Skeletal muscle tissue (tissue), 4 donors: Measurements from ENCODE around the gene PPP2R3B. TPM values are rescaled to one million over a fixed set of nuclear protein-coding genes. Genes with fewer than 3 reads are reported as not detected.

Experiments
- H3K27ac ChIP-seq: one replicate; pipeline ENCODE4 v1.7.0; 2013; ENCODE audit warnings: mild to moderate bottlenecking, low read depth, low read length, inconsistent platforms
- H3K27me3 ChIP-seq, 3 donors: one replicate each; pipeline ENCODE4 v1.7.0; 2013; ENCODE audit warnings: low read length in 3 of 3; ENCODE audit not compliant: control insufficient read depth in 3 of 3, insufficient read depth in 3 of 3
- H3K36me3 ChIP-seq, 3 donors: one replicate each; pipeline ENCODE4 v1.7.0; 2013; ENCODE audit warnings: low read length in 3 of 3; ENCODE audit not compliant: control insufficient read depth in 3 of 3, insufficient read depth in 3 of 3
- H3K4me1 ChIP-seq, 3 donors: one replicate each; pipeline ENCODE4 v1.7.0; 2013; ENCODE audit warnings: low read length in 3 of 3, mild to moderate bottlenecking in 3 of 3; ENCODE audit not compliant: control insufficient read depth in 3 of 3, insufficient read depth in 3 of 3
- H3K4me3 ChIP-seq, 3 donors: one replicate each; pipeline ENCODE4 v1.7.0; 2013; ENCODE audit warnings: low read length in 3 of 3
- H3K9ac ChIP-seq, 3 donors: one replicate each; pipeline ENCODE4 v1.7.0; 2013; ENCODE audit warnings: low read length in 3 of 3, mild to moderate bottlenecking in 3 of 3, moderate library complexity in 2 of 3, low read depth in 1 of 3
- H3K9me3 ChIP-seq, 3 donors: one replicate each; pipeline ENCODE4 v1.7.0; 2013; ENCODE audit warnings: low read length in 3 of 3; ENCODE audit not compliant: control insufficient read depth in 3 of 3
- total RNA-seq: library from RNA; depleted of rRNA; stranded (reverse); fragments of >200 nt; gene quantifications from one replicate; pipeline ENCODE4 v1.2.3, GENCODE V29; 2014
- donor health status: Osteomylitis.

The PPP2R3B gene
- total RNA-seq, 1 donor from 2014 or later: 172 TPM

- Histone ChIP-seq H3K4me1 (peaks cover 12 to 24% (median 19%) of the 10 kb centered on the region in 3 donors), H3K4me3 (no peak overlapping the region), H3K36me3 (no peaks in the 10 kb centered on the region), H3K9ac (no peak overlapping the region), H3K9me3 (no peaks in the 10 kb centered on the region), H3K27me3 (peaks cover 5 to 14% (median 10%) of the 10 kb centered on the region in 3 donors), H3K27ac (no peak overlapping the region)
Observed at GRCh38 chrX:323721-324628, 62.7 kb downstream of the PPP2R3B start.

GRCh38 chrX:320126-320783 is 66.5 kb downstream of the PPP2R3B start:
- H3K9ac ChIP-seq: peak overlapping the region; percentile 86 to 95 (median 89)
- no peak overlapping the region for H3K27ac ChIP-seq
- H3K9me3 ChIP-seq: no peaks in the 10 kb centered on the region
- H3K36me3 ChIP-seq: peaks cover 5 to 10% (median 7%) of the 10 kb centered on the region in 3 donors
- H3K4me3 ChIP-seq: peak overlapping the region; percentile 72 to 87 (median 84)
- peaks cover 14 to 33% (median 19%) of the 10 kb centered on the region in 3 donors for H3K4me1 ChIP-seq
- H3K27me3 ChIP-seq: peaks cover 5 to 11% (median 5%) of the 10 kb centered on the region in 3 donors

DNA sequence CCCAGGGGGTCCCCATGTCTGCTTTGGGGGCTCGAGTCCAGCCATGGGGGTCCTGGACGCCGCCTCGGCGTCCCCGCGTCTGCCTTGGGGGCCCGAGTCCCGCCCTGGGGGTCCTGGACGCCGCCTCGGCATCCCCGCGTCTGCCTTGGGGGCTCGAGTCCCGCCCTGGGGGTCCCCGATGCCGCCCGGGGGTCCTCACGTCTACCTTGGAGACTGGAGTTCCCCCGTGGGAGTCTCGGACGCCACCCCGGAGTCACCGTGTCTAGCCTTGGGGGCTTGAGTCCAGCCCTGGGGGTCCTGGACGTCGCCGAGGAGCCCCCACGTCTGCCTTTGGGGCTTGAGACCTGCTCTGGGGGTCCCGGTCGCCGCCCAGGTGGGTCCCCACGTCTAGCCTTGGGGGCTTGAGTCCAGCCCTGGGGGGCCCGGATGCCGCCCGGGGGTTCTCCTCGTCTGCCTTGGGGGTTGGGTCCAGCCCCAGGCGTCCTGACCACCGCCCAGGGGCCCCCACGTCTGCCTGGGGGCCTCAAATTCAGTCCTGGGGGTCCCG is 67.1 kb downstream of the PPP2R3B start:
- peak overlapping the region; percentile 62 for H3K27ac ChIP-seq
- H3K27me3 ChIP-seq: peaks cover 5 to 7% (median 5%) of the 10 kb centered on the region in 3 donors
- H3K9me3 ChIP-seq: no peaks in the 10 kb centered on the region
- peaks cover 14 to 33% (median 19%) of the 10 kb centered on the region in 3 donors for H3K4me1 ChIP-seq
- H3K9ac ChIP-seq: peak overlapping the region; percentile 86 to 95 (median 89)
- peak overlapping the region; percentile 72 to 87 (median 84) for H3K4me3 ChIP-seq
- peaks cover 11 to 14% (median 13%) of the 10 kb centered on the region in 3 donors for H3K36me3 ChIP-seq

- no peaks in the 10 kb centered on the region for H3K9me3 ChIP-seq
- H3K4me1 ChIP-seq: peaks cover 14 to 31% (median 18%) of the 10 kb centered on the region in 3 donors
- peak within 1 kb of the TSS; percentile 89 for H3K27ac ChIP-seq
- peaks cover 14 to 17% (median 16%) of the 10 kb centered on the region in 3 donors for H3K36me3 ChIP-seq
- H3K27me3 ChIP-seq: peaks cover 2 to 3% (median 3%) of the 10 kb centered on the region in 3 donors
- H3K4me3 ChIP-seq: peak within 1 kb of the TSS; percentile 72 to 87 (median 87)
- H3K9ac ChIP-seq: peak within 1 kb of the TSS; percentile 86 to 95 (median 89)
Observed at GRCh38 chrX:318739-319578, 67.7 kb downstream of the PPP2R3B start, which contains the start of gene GTPBP6. TSS of gene GTPBP6 (minus strand) at chrX:318796. CDS start at chrX:318787, 9 bp downstream.

GRCh38 chrX:318068-318738 is 68.5 kb downstream of the PPP2R3B start:
- Histone ChIP-seq H3K4me3 (peak overlapping the region; percentile 69 to 87 (median 84)), H3K27me3 (no peaks in the 10 kb centered on the region), H3K36me3 (peaks cover 20 to 24% (median 24%) of the 10 kb centered on the region in 3 donors), H3K9ac (peak overlapping the region; percentile 81 to 95 (median 85)), H3K27ac (peak overlapping the region; percentile 89), H3K9me3 (no peaks in the 10 kb centered on the region), H3K4me1 (peaks cover 14 to 26% (median 14%) of the 10 kb centered on the region in 3 donors)

DNA sequence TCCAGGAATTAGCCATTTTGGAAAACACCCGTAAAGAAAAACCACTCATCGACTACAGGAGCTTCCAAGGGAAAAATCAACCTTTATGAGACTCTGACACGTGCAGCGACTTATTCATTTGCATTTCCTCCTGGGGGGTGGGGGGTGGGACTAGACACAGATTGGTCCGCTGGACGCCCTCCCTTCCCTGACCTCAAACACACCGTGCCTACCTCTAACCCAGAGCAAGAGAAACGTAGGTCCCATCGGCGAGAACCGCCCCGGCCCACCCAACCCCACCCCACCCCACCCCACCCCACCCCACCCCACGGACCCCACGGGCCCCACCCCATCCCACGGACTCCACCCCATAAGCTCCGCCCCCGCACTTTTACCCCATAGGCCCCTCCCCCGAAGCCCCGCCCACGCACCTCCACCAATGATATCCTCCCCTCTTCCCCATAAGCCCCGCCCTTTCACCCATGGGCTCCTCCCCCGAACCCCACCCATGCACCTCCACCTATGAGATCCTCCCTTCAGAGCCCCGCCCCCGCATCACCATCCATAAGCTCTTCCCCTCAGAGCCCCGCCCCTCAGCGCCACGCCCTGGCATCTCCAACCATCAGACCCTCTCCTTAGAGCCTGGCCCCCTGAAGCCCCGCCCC is 69.2 kb downstream of the PPP2R3B start:
- Histone ChIP-seq H3K9ac (peak overlapping the region in 1 of 3 donors; percentile 25), H3K27ac (peak overlapping the region; percentile 89), H3K4me3 (peak overlapping the region; percentile 63 to 68 (median 68)), H3K27me3 (no peaks in the 10 kb centered on the region), H3K4me1 (peaks cover 12 to 25% (median 14%) of the 10 kb centered on the region in 3 donors), H3K36me3 (peaks cover 26 to 30% (median 29%) of the 10 kb centered on the region in 3 donors), H3K9me3 (no peaks in the 10 kb centered on the region)

- peaks cover 35 to 39% (median 38%) of the 10 kb centered on the region in 3 donors for H3K36me3 ChIP-seq
- no peaks in the 10 kb centered on the region for H3K9me3 ChIP-seq
- no peak overlapping the region for H3K9ac ChIP-seq
- no peak overlapping the region for H3K4me3 ChIP-seq
- H3K4me1 ChIP-seq: peaks cover 12 to 25% (median 14%) of the 10 kb centered on the region in 3 donors
- no peak overlapping the region for H3K27ac ChIP-seq
- no peaks in the 10 kb centered on the region for H3K27me3 ChIP-seq
Observed at GRCh38 chrX:316351-317325, 70.1 kb downstream of the PPP2R3B start.
